Smooth muscle cell (in vitro differentiated cells): ENCODE results near the gene KCNRG. TPM values are rescaled to one million over a fixed set of nuclear protein-coding genes. Genes with fewer than 3 reads are reported as not detected.

Source experiments
- DNase-seq: peaks from one replicate; lab custom pipeline; 2025; ENCODE audit not compliant: unreplicated experiment; lab: John Stamatoyannopoulos, UW
- H2AFZ ChIP-seq: fragments of 200-600 bp; sonication (generic); 2 replicates; pipeline ENCODE4 v1.6.0; 2016; ENCODE audit warnings: antibody characterized with exemption, low read depth, mild to moderate bottlenecking
- H3F3A ChIP-seq: fragments of 200-600 bp; sonication (generic); 2 replicates; pipeline ENCODE4 v1.6.0; 2017; ENCODE audit warnings: antibody characterized with exemption, low read depth
- H3K27ac ChIP-seq: fragments of 200-600 bp; sonication (generic); 2 replicates; pipeline ENCODE4 v1.5.1; 2016; ENCODE audit warnings: low read depth, mild to moderate bottlenecking
- H3K27me3 ChIP-seq: fragments of 200-600 bp; sonication (generic); 2 replicates; pipeline ENCODE4 v1.6.1; 2016; ENCODE audit warnings: low read depth, mild to moderate bottlenecking
- H3K36me3 ChIP-seq: fragments of 200-600 bp; sonication (generic); 2 replicates; pipeline ENCODE4 v1.5.1; 2016; ENCODE audit warnings: low read depth
- H3K4me1 ChIP-seq: fragments of 200-600 bp; sonication (generic); 2 replicates; pipeline ENCODE4 v1.5.1; 2016; ENCODE audit warnings: low read depth
- H3K4me2 ChIP-seq: fragments of 200-600 bp; sonication (generic); 2 replicates; pipeline ENCODE4 v1.6.0; 2016; ENCODE audit warnings: mild to moderate bottlenecking
- H3K4me3 ChIP-seq: fragments of 200-600 bp; sonication (generic); 2 replicates; pipeline ENCODE4 v1.5.1; 2016; ENCODE audit warnings: mild to moderate bottlenecking
- H3K79me2 ChIP-seq: fragments of 200-600 bp; sonication (generic); 2 replicates; pipeline ENCODE4 v1.6.0; 2016; ENCODE audit warnings: low read depth, mild to moderate bottlenecking
- H3K9ac ChIP-seq: fragments of 200-600 bp; sonication (generic); 2 replicates; pipeline ENCODE4 v1.6.0; 2016; ENCODE audit warnings: low read depth
- H3K9me3 ChIP-seq: fragments of 200-600 bp; sonication (generic); replicated peaks from 2 replicates; pipeline ENCODE4 v1.5.1; 2016; ENCODE audit warnings: low read depth
- H4K20me1 ChIP-seq: fragments of 200-600 bp; sonication (generic); 2 replicates; pipeline ENCODE4 v1.6.0; 2016; ENCODE audit warnings: low read depth
- CTCF ChIP-seq: fragments of 200-600 bp; sonication (generic); IDR thresholded peaks from 2 replicates; pipeline ENCODE4 v1.5.1; 2017; ENCODE audit warnings: borderline replicate concordance, mild to moderate bottlenecking, antibody characterized with exemption; ENCODE audit not compliant: insufficient read depth, poor library complexity, severe bottlenecking
- WGBS: methylation state at CpG from one replicate; pipeline ENCODE4 v1.1.7; 2016; ENCODE audit warnings: low lambda C conversion rate; 5-methylcytosine and 5-hydroxymethylcytosine counted together
- polyA plus RNA-seq: library from polyadenylated mRNA; unstranded; fragments of >200 nt; fragmentation: Nextera tagmentation; extraction: Ambion mirVana; gene quantifications from 2 replicates; pipeline ENCODE4 v1.2.1, GENCODE V29; 2016
- total RNA-seq: library from RNA; depleted of rRNA; stranded (reverse); fragments of >200 nt; gene quantifications from 2 replicates; pipeline ENCODE4 v1.2.3, GENCODE V29; 2014

The KCNRG gene
- total and polyA plus RNA-seq, 2 experiments from 2014 or later: 0.87 to 2.7 TPM

- no peak overlapping the region for H3K4me2 ChIP-seq
- H3K9ac ChIP-seq: no peak overlapping the region
- no peaks in the 10 kb centered on the region for H3K27me3 ChIP-seq
- no peak overlapping the region for H2AFZ ChIP-seq
- no peaks in the 10 kb centered on the region for H3K79me2 ChIP-seq
- no peaks in the 10 kb centered on the region for H3F3A ChIP-seq
- no peak overlapping the region for H3K4me3 ChIP-seq
- no peak overlapping the region for H3K27ac ChIP-seq
- TF ChIP-seq CTCF: no peak
- H3K36me3 ChIP-seq: no peaks in the 10 kb centered on the region
- no peaks in the 10 kb centered on the region for H3K9me3 ChIP-seq
- H3K4me1 ChIP-seq: no peaks in the 10 kb centered on the region
- 70% methylated on average over 1 of the region's 1 CpG for WGBS
- H4K20me1 ChIP-seq: no peaks in the 10 kb centered on the region
- DNase-seq: no peak
Measured at GRCh38 chr13:50025436-50025835, 10.2 kb downstream of the KCNRG start.

- Histone ChIP-seq H3K79me2 (no peaks in the 10 kb centered on the region), H3K27me3 (no peaks in the 10 kb centered on the region), H3K4me3 (no peak overlapping the region), H4K20me1 (no peaks in the 10 kb centered on the region), H3K36me3 (no peaks in the 10 kb centered on the region), H3K4me1 (no peaks in the 10 kb centered on the region), H3F3A (no peaks in the 10 kb centered on the region), H3K9ac (no peak overlapping the region), H2AFZ (no peak overlapping the region), H3K4me2 (no peak overlapping the region), H3K9me3 (no peaks in the 10 kb centered on the region), H3K27ac (no peak overlapping the region)
- 83% methylated on average over 2 of the region's 2 CpGs for WGBS
- TF ChIP-seq CTCF: no peak
- no peak for DNase-seq
Measured at GRCh38 chr13:50026788-50027473, 11.7 kb downstream of the KCNRG start.

- no peak overlapping the region for H2AFZ ChIP-seq
- H4K20me1 ChIP-seq: no peaks in the 10 kb centered on the region
- no peak overlapping the region for H3K9ac ChIP-seq
- H3K9me3 ChIP-seq: no peaks in the 10 kb centered on the region
- 79% methylated on average over 3 of the region's 3 CpGs for WGBS
- no peak overlapping the region for H3K4me3 ChIP-seq
- no peak for DNase-seq
- H3K27me3 ChIP-seq: no peaks in the 10 kb centered on the region
- H3K4me1 ChIP-seq: no peaks in the 10 kb centered on the region
- H3F3A ChIP-seq: no peaks in the 10 kb centered on the region
- no peaks in the 10 kb centered on the region for H3K79me2 ChIP-seq
- no peak overlapping the region for H3K27ac ChIP-seq
- no peak for TF ChIP-seq CTCF
- no peaks in the 10 kb centered on the region for H3K36me3 ChIP-seq
- no peak overlapping the region for H3K4me2 ChIP-seq
Measured at GRCh38 chr13:50030315-50030714, 15.1 kb downstream of the KCNRG start.

- Histone ChIP-seq H4K20me1 (no peaks in the 10 kb centered on the region), H3K4me3 (no peak overlapping the region), H2AFZ (no peak overlapping the region), H3K9ac (no peak overlapping the region), H3K27ac (no peak overlapping the region), H3F3A (no peaks in the 10 kb centered on the region), H3K79me2 (no peaks in the 10 kb centered on the region), H3K9me3 (no peaks in the 10 kb centered on the region), H3K36me3 (no peaks in the 10 kb centered on the region), H3K27me3 (no peaks in the 10 kb centered on the region), H3K4me1 (no peaks in the 10 kb centered on the region), H3K4me2 (no peak overlapping the region)
- DNase-seq: no peak
- no peak for TF ChIP-seq CTCF
Measured at GRCh38 chr13:50033725-50034124, 18.5 kb downstream of the KCNRG start.
